Measurements from ENCODE around the gene ZNF264. TPM values are rescaled to one million over a fixed set of nuclear protein-coding genes. Genes with fewer than 3 reads are reported as not detected.

The ZNF264 gene
- total RNA-seq, 1 donor from 2014 or later: 46.1 TPM

GRCh38 chr19:57202160-57202559 lies 10.9 kb downstream of the ZNF264 start:
- Histone ChIP-seq H3K36me3 (ENCODE audit: control insufficient read depth, insufficient read depth, low read length) (peaks cover 19% of the 10 kb centered on the region), H3K4me3 (ENCODE audit: low read depth, low read length) (no peak overlapping the region), H3K27me3 (ENCODE audit: control insufficient read depth, insufficient read depth, low read length) (no peaks in the 10 kb centered on the region)
- TF ChIP-seq CTCF (IDR thresholded peaks at IDR 0.05; ENCODE audit: insufficient read depth, low read length, severe bottlenecking): no peak
- FAIRE-seq (no peak), DNase-seq (ENCODE audit: low read depth) (no peak)

GRCh38 chr19:57210381-57210780 lies 19.1 kb downstream of the ZNF264 start:
- H3K4me3 ChIP-seq (ENCODE audit: low read depth, low read length): no peak overlapping the region
- TF ChIP-seq CTCF (IDR thresholded peaks at IDR 0.05; ENCODE audit: insufficient read depth, low read length, severe bottlenecking): no peak
- DNase-seq (ENCODE audit: low read depth) (no peak), FAIRE-seq (peak; percentile 60)
- peaks cover 29% of the 10 kb centered on the region for H3K36me3 ChIP-seq (ENCODE audit: control insufficient read depth, insufficient read depth, low read length)
- H3K27me3 ChIP-seq (ENCODE audit: control insufficient read depth, insufficient read depth, low read length): no peaks in the 10 kb centered on the region

- FAIRE-seq (peak; percentile 92), DNase-seq (ENCODE audit: low read depth) (peak; percentile 4)
- Histone ChIP-seq H3K27me3 (ENCODE audit: control insufficient read depth, insufficient read depth, low read length) (no peaks in the 10 kb centered on the region), H3K4me3 (ENCODE audit: low read depth, low read length) (no peak overlapping the region), H3K36me3 (ENCODE audit: control insufficient read depth, insufficient read depth, low read length) (peaks cover 22% of the 10 kb centered on the region)
- no peak for TF ChIP-seq CTCF (IDR thresholded peaks at IDR 0.05; ENCODE audit: insufficient read depth, low read length, severe bottlenecking)
Observed at GRCh38 chr19:57212109-57212508, 20.8 kb downstream of the ZNF264 start.

- no peak for DNase-seq (ENCODE audit: low read depth)
- Histone ChIP-seq H3K4me3 (ENCODE audit: low read depth, low read length) (no peak overlapping the region), H3K27me3 (ENCODE audit: control insufficient read depth, insufficient read depth, low read length) (no peaks in the 10 kb centered on the region), H3K36me3 (ENCODE audit: control insufficient read depth, insufficient read depth, low read length) (no peaks in the 10 kb centered on the region)
- no peak for TF ChIP-seq CTCF (IDR thresholded peaks at IDR 0.05; ENCODE audit: insufficient read depth, low read length, severe bottlenecking)
- peak; percentile 32 for FAIRE-seq
Observed at GRCh38 chr19:57227502-57227901, 36.2 kb downstream of the ZNF264 start.

- no peak for DNase-seq (ENCODE audit: low read depth)
- H3K27me3 ChIP-seq (ENCODE audit: control insufficient read depth, insufficient read depth, low read length): no peaks in the 10 kb centered on the region
- TF ChIP-seq CTCF (IDR thresholded peaks at IDR 0.05; ENCODE audit: insufficient read depth, low read length, severe bottlenecking): no peak
- H3K4me3 ChIP-seq (ENCODE audit: low read depth, low read length): no peak overlapping the region
- no peaks in the 10 kb centered on the region for H3K36me3 ChIP-seq (ENCODE audit: control insufficient read depth, insufficient read depth, low read length)
- no peak for FAIRE-seq
Observed at GRCh38 chr19:57231686-57232085, 40.4 kb downstream of the ZNF264 start.

GRCh38 chr19:57233207-57233606 lies 41.9 kb downstream of the ZNF264 start:
- Histone ChIP-seq H3K27me3 (ENCODE audit: control insufficient read depth, insufficient read depth, low read length) (no peaks in the 10 kb centered on the region), H3K36me3 (ENCODE audit: control insufficient read depth, insufficient read depth, low read length) (no peaks in the 10 kb centered on the region), H3K4me3 (ENCODE audit: low read depth, low read length) (no peak overlapping the region)
- TF ChIP-seq CTCF (IDR thresholded peaks at IDR 0.05; ENCODE audit: insufficient read depth, low read length, severe bottlenecking): no peak
- DNase-seq (ENCODE audit: low read depth) (no peak), FAIRE-seq (no peak)
